ENCODE data around the gene CCNT1. TPM values are rescaled to one million over a fixed set of nuclear protein-coding genes. Genes with fewer than 3 reads are reported as not detected.

Gene CCNT1
- total RNA-seq, 4 donors from 2014 or later, result 17.4 to 46.8 (median 33.9) TPM

DNA sequence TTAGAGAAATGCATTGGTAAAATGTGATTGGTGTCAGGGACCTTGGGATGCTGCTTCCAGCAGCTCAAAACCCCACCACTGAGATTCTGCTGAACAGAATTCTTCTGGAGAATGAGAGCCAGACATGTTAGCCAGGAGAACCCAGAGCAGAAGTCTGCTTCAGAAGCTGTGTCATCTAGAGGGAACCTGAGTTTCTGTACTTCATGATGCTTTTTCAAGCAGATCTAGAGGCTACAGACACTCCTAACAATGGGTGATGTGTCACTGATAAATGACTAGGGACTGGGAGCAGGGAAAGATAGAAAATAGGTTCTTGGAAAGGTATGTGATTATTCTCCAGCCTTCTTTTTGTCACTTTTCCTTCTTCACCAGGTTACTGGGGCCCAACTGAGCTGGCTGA is 76.1 kb downstream of the CCNT1 start:
- no peak for DNase-seq
- TF ChIP-seq, protein P1, sequence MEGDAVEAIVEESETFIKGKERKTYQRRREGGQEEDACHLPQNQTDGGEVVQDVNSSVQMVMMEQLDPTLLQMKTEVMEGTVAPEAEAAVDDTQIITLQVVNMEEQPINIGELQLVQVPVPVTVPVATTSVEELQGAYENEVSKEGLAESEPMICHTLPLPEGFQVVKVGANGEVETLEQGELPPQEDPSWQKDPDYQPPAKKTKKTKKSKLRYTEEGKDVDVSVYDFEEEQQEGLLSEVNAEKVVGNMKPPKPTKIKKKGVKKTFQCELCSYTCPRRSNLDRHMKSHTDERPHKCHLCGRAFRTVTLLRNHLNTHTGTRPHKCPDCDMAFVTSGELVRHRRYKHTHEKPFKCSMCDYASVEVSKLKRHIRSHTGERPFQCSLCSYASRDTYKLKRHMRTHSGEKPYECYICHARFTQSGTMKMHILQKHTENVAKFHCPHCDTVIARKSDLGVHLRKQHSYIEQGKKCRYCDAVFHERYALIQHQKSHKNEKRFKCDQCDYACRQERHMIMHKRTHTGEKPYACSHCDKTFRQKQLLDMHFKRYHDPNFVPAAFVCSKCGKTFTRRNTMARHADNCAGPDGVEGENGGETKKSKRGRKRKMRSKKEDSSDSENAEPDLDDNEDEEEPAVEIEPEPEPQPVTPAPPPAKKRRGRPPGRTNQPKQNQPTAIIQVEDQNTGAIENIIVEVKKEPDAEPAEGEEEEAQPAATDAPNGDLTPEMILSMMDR (IDR thresholded peaks at IDR 0.05), result no peak
- TF ChIP-seq POLR2A (IDR thresholded peaks at IDR 0.05), result no peak
- H3K27me3 ChIP-seq, result no peaks in the 10 kb centered on the region
- intact Hi-C loops (cut with DNase I; ENCODE audit: low total_unique reads), result no loop called here
- no peak overlapping the region for H3K27ac ChIP-seq
- H3K4me3 ChIP-seq, result no peak overlapping the region
- H3K36me3 ChIP-seq, result no peaks in the 10 kb centered on the region
- H3K9me3 ChIP-seq, result no peaks in the 10 kb centered on the region
- no peaks in the 10 kb centered on the region for H3K4me1 ChIP-seq

MicroRNAs within 50 kb of the gene (microRNA counts, 767-probe panel; counts per million panel counts)
- 0 counts per million in 2 donors for microRNA hsa-miR-1291

Small RNA genes lying within 50 kb of the gene (microRNA-seq; reads per million reads assigned to microRNA genes)
- gene MIR1291 (ENCODE audit: borderline microRNAs expressed, borderline replicate concordance), result 3.4 reads per million

Small RNA genes lying within 50 kb of the gene (small RNA-seq; reads per million reads assigned to genes)
- gene MIR1291, result not detected
- gene SNORA2A, result 0.67 reads per million, percentile 21 among the genes with 10 or more reads in this experiment
- 0.42 reads per million for gene SNORA2B
- gene SNORA2C, result not detected

Other genes with a start within 250 kb of the CCNT1 start
- not detected for gene ANP32D, start 244.1 kb downstream of the CCNT1 start, total RNA-seq
- 1 to 10 TPM in 1 of 4 donors, not detected in 3; 3.6 TPM for gene C12orf54, start 234.2 kb downstream of the CCNT1 start, total RNA-seq
- gene OR8S1, start 191.1 kb downstream of the CCNT1 start, total RNA-seq, result not detected
- not detected for gene LALBA, start 146.7 kb downstream of the CCNT1 start, total RNA-seq
- gene KANSL2, start 34.5 kb downstream of the CCNT1 start, total RNA-seq, result 100 to 1,000 TPM in 1 of 4 donors, 10 to 100 TPM in 3; 34.1 to 431 (median 59.3) TPM
- 10 to 100 TPM; 10.6 to 75.8 (median 55.0) TPM for gene ADCY6, start 72.4 kb upstream of the CCNT1 start, total RNA-seq
- 10 to 100 TPM in 2 of 4 donors, 1 to 10 TPM in 2; 5.9 to 62.2 (median 22.7) TPM for gene CACNB3, start 101.8 kb upstream of the CCNT1 start, total RNA-seq
- gene DDX23, start 135.5 kb upstream of the CCNT1 start, total RNA-seq, result 100 to 1,000 TPM in 1 of 4 donors, 10 to 100 TPM in 3; 43.8 to 238 (median 81.8) TPM
- gene RND1, start 149.2 kb upstream of the CCNT1 start, total RNA-seq, result 10 to 100 TPM in 1 of 4 donors, under 1 TPM in 1, not detected in 2; 0.88 to 22.1 TPM
- gene FKBP11, start 208.8 kb upstream of the CCNT1 start, total RNA-seq, result 10 to 100 TPM in 1 of 4 donors, 1 to 10 TPM in 3; 1.2 to 22.0 (median 5.5) TPM
- 100 to 1,000 TPM in 1 of 4 donors, 10 to 100 TPM in 2, 1 to 10 TPM in 1; 6.9 to 117 (median 29.7) TPM for gene ARF3, start 240.8 kb upstream of the CCNT1 start, total RNA-seq